Measurements from ENCODE around the gene CHRDL2.

The CHRDL2 gene

DNA sequence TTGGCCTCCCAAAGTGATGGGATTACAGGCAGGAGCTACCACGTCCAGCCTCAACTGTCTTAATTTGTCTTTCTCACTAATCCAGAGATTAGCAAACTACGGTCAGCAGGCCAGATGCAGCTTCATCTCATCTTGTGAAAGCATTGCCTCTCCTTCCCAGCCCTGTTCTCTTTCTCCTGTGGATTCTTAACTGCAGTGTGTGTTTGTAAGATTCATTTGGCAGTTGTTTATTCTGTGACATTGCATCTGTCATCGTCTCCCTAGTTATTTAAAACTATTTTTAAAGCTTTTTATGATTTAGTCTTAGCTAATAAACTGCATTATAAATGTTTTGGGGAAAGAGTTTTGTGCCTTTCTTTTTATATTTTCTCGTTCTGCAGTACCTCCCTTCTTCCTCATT is 46.7 kb upstream of the CHRDL2 start:
- no peaks in the 10 kb centered on the region for H3K9me2 ChIP-seq (replicated peaks; ENCODE audit: insufficient read depth, low read length)
- peaks cover 16% of the 10 kb centered on the region; the same call in 1 of the 2 replicates for H4K20me1 ChIP-seq (ENCODE audit: low read depth, low read length)
- no peak overlapping the region for H2AFZ ChIP-seq (ENCODE audit: low read depth, low read length, severe bottlenecking)
- H3K4me3 ChIP-seq (ENCODE audit: insufficient read depth, low read length, poor library complexity, severe bottlenecking), result no peak overlapping the region
- H3K4me2 ChIP-seq (ENCODE audit: low read depth, low read length, poor library complexity, severe bottlenecking), result no peak overlapping the region
- TF ChIP-seq CTCF (IDR thresholded peaks at IDR 0.05; ENCODE audit: insufficient read depth, low read length, poor library complexity, severe bottlenecking) (no peak), EZH2phosphoT487 (conservative IDR thresholded peaks at IDR 0.05; ENCODE audit: low read length) (no peak)
- H3K36me3 ChIP-seq (ENCODE audit: low read length), result no peaks in the 10 kb centered on the region
- no peaks in the 10 kb centered on the region for H3K27me3 ChIP-seq (ENCODE audit: low read length)
- H3F3A ChIP-seq (ENCODE audit: insufficient read depth), result no peaks in the 10 kb centered on the region; the same call in 1 of the 2 replicates
- H3K27ac ChIP-seq (ENCODE audit: low read depth, low read length), result no peak overlapping the region
- H3K9me3 ChIP-seq (ENCODE audit: insufficient read depth, low read length), result no peaks in the 10 kb centered on the region
- no peak overlapping the region for H3K9ac ChIP-seq (ENCODE audit: low read length)
- H3K79me2 ChIP-seq (ENCODE audit: insufficient read depth, low read length), result peaks cover 4% of the 10 kb centered on the region; the same call in 1 of the 2 replicates

GRCh38 chr11:74777038-74777437 is 45.8 kb upstream of the CHRDL2 start:
- peaks cover 4% of the 10 kb centered on the region; the same call in 1 of the 2 replicates for H3K79me2 ChIP-seq (ENCODE audit: insufficient read depth, low read length)
- no peaks in the 10 kb centered on the region; the same call in 1 of the 2 replicates for H3F3A ChIP-seq (ENCODE audit: insufficient read depth)
- H3K27me3 ChIP-seq (ENCODE audit: low read length), result no peaks in the 10 kb centered on the region

DNA sequence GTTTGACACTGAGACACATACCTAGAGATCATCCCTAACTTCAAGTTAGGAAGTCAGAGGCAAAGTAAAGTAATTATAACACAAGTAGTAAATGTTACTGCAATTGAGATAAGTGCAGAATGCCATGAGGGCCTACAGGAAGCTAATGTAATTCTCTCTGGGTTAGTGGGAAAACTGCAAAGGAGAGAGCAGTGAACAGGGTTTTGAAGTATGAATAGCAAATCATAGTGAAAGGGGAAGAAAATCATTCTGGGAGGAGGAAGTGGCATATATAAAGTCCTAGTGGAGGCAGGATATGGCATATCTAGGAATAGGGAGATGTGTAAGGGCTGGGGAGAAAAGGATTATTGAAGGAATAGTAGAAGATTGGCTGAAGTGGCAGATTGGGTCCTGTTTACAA is 45.3 kb upstream of the CHRDL2 start:
- Histone ChIP-seq H3K9ac (ENCODE audit: low read length) (no peak overlapping the region), H3F3A (ENCODE audit: insufficient read depth) (no peaks in the 10 kb centered on the region; the same call in 1 of the 2 replicates), H3K27ac (ENCODE audit: low read depth, low read length) (no peak overlapping the region), H3K27me3 (ENCODE audit: low read length) (no peaks in the 10 kb centered on the region), H4K20me1 (ENCODE audit: low read depth, low read length) (peaks cover 16% of the 10 kb centered on the region; the same call in 1 of the 2 replicates), H3K4me2 (ENCODE audit: low read depth, low read length, poor library complexity, severe bottlenecking) (no peak overlapping the region), H3K9me3 (ENCODE audit: insufficient read depth, low read length) (no peaks in the 10 kb centered on the region), H3K36me3 (ENCODE audit: low read length) (no peaks in the 10 kb centered on the region), H2AFZ (ENCODE audit: low read depth, low read length, severe bottlenecking) (no peak overlapping the region), H3K9me2 (replicated peaks; ENCODE audit: insufficient read depth, low read length) (no peaks in the 10 kb centered on the region), H3K79me2 (ENCODE audit: insufficient read depth, low read length) (peaks cover 4% of the 10 kb centered on the region; the same call in 1 of the 2 replicates), H3K4me3 (ENCODE audit: insufficient read depth, low read length, poor library complexity, severe bottlenecking) (no peak overlapping the region)
- TF ChIP-seq CTCF (IDR thresholded peaks at IDR 0.05; ENCODE audit: insufficient read depth, low read length, poor library complexity, severe bottlenecking), result no peak
- TF ChIP-seq EZH2phosphoT487 (conservative IDR thresholded peaks at IDR 0.05; ENCODE audit: low read length), result no peak

More at GRCh38 chr11:74777038-74777437, 45.8 kb upstream of the CHRDL2 start:
- Histone ChIP-seq H3K9ac (ENCODE audit: low read length) (no peak overlapping the region), H3K9me3 (ENCODE audit: insufficient read depth, low read length) (no peaks in the 10 kb centered on the region), H3K36me3 (ENCODE audit: low read length) (no peaks in the 10 kb centered on the region), H2AFZ (ENCODE audit: low read depth, low read length, severe bottlenecking) (no peak overlapping the region), H4K20me1 (ENCODE audit: low read depth, low read length) (peaks cover 16% of the 10 kb centered on the region; the same call in 1 of the 2 replicates), H3K27ac (ENCODE audit: low read depth, low read length) (no peak overlapping the region), H3K4me2 (ENCODE audit: low read depth, low read length, poor library complexity, severe bottlenecking) (no peak overlapping the region), H3K4me3 (ENCODE audit: insufficient read depth, low read length, poor library complexity, severe bottlenecking) (no peak overlapping the region), H3K9me2 (replicated peaks; ENCODE audit: insufficient read depth, low read length) (no peaks in the 10 kb centered on the region)
- TF ChIP-seq CTCF (IDR thresholded peaks at IDR 0.05; ENCODE audit: insufficient read depth, low read length, poor library complexity, severe bottlenecking) (no peak), EZH2phosphoT487 (conservative IDR thresholded peaks at IDR 0.05; ENCODE audit: low read length) (no peak)

Data from SU-DHL-6 (cell line).